K562 (cell line): ENCODE measurements around the gene YBEY. TPM values are rescaled to one million over a fixed set of nuclear protein-coding genes. Genes with fewer than 3 reads are reported as not detected.

Experiments
- ATAC-seq: fragments of 200-7000 bp; cut with Tn5 transposase; 3 replicates; pipeline ENCODE4 v1.9.1; 2020; ENCODE audit warnings: moderate library complexity
- BruUV-seq: library from RNA; stranded (reverse); fragments of 400-500 nt; replicated peaks from 2 replicates; lab custom pipeline; 2021; lab: Mats Ljungman, UMichigan
- CTCF ChIA-PET: fragments of 300-600 bp; formaldehyde crosslinking; extraction: SDS; loops from one replicate; lab custom pipeline; 2021; ENCODE audit warnings: low intra/inter-chr PET ratio; lab: Yijun Ruan, JAX
- POLR2A ChIA-PET: fragments of 300-600, 350-650 bp; sonication (Branson Sonifier 250); formaldehyde crosslinking; extraction: SDS; loops from one replicate; lab custom pipeline; 2021; ENCODE audit warnings: antibody characterized with exemption, inconsistent platforms; lab: Yijun Ruan, JAX
- DNase-seq, 4 experiments: peaks; one replicate each; pipeline versions ENCODE4 v3.0.0 to v3.0.0-alpha.2; 2011 to 2018; ENCODE audit warnings: low spot score in 3 of 4, mixed read lengths in 3 of 4; ENCODE audit errors: extremely low read depth in 1 of 4
- FAIRE-seq: peaks from 2 replicates; lab custom pipeline; 2011; peaks lifted over from hg19 to GRCh38; lab: Jason Lieb, UNC
- H2AFZ ChIP-seq: 2 replicates; pipeline ENCODE4 v1.6.0; 2011; ENCODE audit warnings: low read depth, low read length, control low read depth, inconsistent platforms
- H3K27ac ChIP-seq: fragments of 200-600 bp; 3 replicates; pipeline ENCODE4 v1.8.0; 2011; ENCODE audit warnings: low read depth, mild to moderate bottlenecking, control low read depth, inconsistent platforms, low read length, moderate library complexity, mixed read lengths; ENCODE audit errors: extremely low read depth
- H3K27me3 ChIP-seq, 2 experiments: fragments of 300-600 bp in 1 of 2; 2 replicates in 1 of 2; 3 replicates in 1 of 2; pipeline versions ENCODE4 v1.6.0 to v1.8.0; 2011; ENCODE audit warnings: inconsistent platforms in 2 of 2, low read length in 2 of 2, mild to moderate bottlenecking in 1 of 2, mixed read lengths in 1 of 2, moderate library complexity in 1 of 2; ENCODE audit not compliant: control insufficient read depth in 2 of 2, insufficient read depth in 2 of 2
- H3K36me3 ChIP-seq: fragments of 300-600 bp; 3 replicates; pipeline ENCODE4 v1.8.0; 2011; ENCODE audit warnings: mild to moderate bottlenecking, low read length, inconsistent platforms; ENCODE audit not compliant: control insufficient read depth, insufficient read depth
- H3K4me1 ChIP-seq, 2 experiments: fragments of 200-600 bp in 1 of 2; replicated peaks in 1 of 2; 2 replicates in 1 of 2; 3 replicates in 1 of 2; pipeline versions ENCODE4 v1.5.1 to v1.8.0; 2011; ENCODE audit warnings: inconsistent platforms in 2 of 2, low read length in 2 of 2, mild to moderate bottlenecking in 1 of 2, mixed read lengths in 1 of 2, moderate library complexity in 1 of 2; ENCODE audit not compliant: control insufficient read depth in 2 of 2, insufficient read depth in 2 of 2
- H3K4me2 ChIP-seq: 2 replicates; pipeline ENCODE4 v1.6.1; 2011; ENCODE audit warnings: low read length, control low read depth, inconsistent platforms, mixed read lengths; ENCODE audit not compliant: insufficient read depth
- H3K4me3 ChIP-seq: fragments of 200-600 bp; sonication (generic), shearing (Covaris generic); 2 replicates; pipeline ENCODE4 v1.5.1; 2016; ENCODE audit warnings: control low read depth, inconsistent platforms
- H3K79me2 ChIP-seq: fragments of 200-600 bp; 3 replicates; pipeline ENCODE4 v1.8.0; 2011; ENCODE audit warnings: low read length, inconsistent platforms; ENCODE audit not compliant: control insufficient read depth, insufficient read depth
- H3K9ac ChIP-seq, 2 experiments: 2 replicates each; pipeline versions ENCODE4 v1.6.0 to v1.6.1; 2011; ENCODE audit warnings: low read depth in 2 of 2, low read length in 2 of 2, control low read depth in 1 of 2, inconsistent platforms in 1 of 2, mild to moderate bottlenecking in 1 of 2, mixed read lengths in 1 of 2; ENCODE audit not compliant: insufficient read depth in 1 of 2
- H3K9me1 ChIP-seq: one replicate; pipeline ENCODE4 v1.6.0; 2011; ENCODE audit warnings: inconsistent platforms, mild to moderate bottlenecking, low read length, moderate library complexity; ENCODE audit not compliant: control insufficient read depth, insufficient read depth
- H3K9me3 ChIP-seq: replicated peaks from 2 replicates; pipeline ENCODE4 v1.5.1; 2011; ENCODE audit warnings: low read depth, low read length, inconsistent platforms; ENCODE audit not compliant: control insufficient read depth, insufficient read depth
- H4K20me1 ChIP-seq: replicated peaks from 2 replicates; pipeline ENCODE4 v1.6.1; 2011; ENCODE audit warnings: low read length, inconsistent platforms, mixed read lengths; ENCODE audit not compliant: control insufficient read depth, insufficient read depth
- HDGF ChIP-seq: fragments of 450-650 bp; IDR thresholded peaks from 2 replicates; pipeline ENCODE4 v1.6.1; 2016
- HNRNPUL1 ChIP-seq: fragments of 200-400 bp; formaldehyde crosslinking; IDR thresholded peaks from 2 replicates; pipeline ENCODE4 v1.6.1; 2017; ENCODE audit warnings: low read length
- NFYB ChIP-seq: IDR thresholded peaks from 2 replicates; pipeline ENCODE4 v1.6.1; 2011; ENCODE audit warnings: mild to moderate bottlenecking, moderate library complexity; ENCODE audit not compliant: insufficient read length; ENCODE audit errors: extremely low read depth
- NONO ChIP-seq, 2 experiments: fragments of 200-400 bp in 1 of 2; fragments of 450-650 bp in 1 of 2; formaldehyde crosslinking in 1 of 2; IDR thresholded peaks; 2 replicates each; pipeline ENCODE4 v1.6.1; 2017; ENCODE audit warnings: low read depth in 2 of 2, mild to moderate bottlenecking in 2 of 2, moderate library complexity in 2 of 2, low read length in 1 of 2
- POLR2G ChIP-seq: fragments of 200-400 bp; formaldehyde crosslinking; IDR thresholded peaks from 2 replicates; pipeline ENCODE4 v1.6.1; 2017; ENCODE audit warnings: low read depth, mild to moderate bottlenecking, antibody characterized with exemption, low read length, moderate library complexity
- RBFOX2 ChIP-seq: fragments of 200-400 bp; formaldehyde crosslinking; IDR thresholded peaks from 2 replicates; pipeline ENCODE4 v1.6.1; 2017; ENCODE audit warnings: low read depth, mild to moderate bottlenecking, low read length, moderate library complexity
- SP2 ChIP-seq: IDR thresholded peaks from 2 replicates; pipeline ENCODE4 v1.6.1; 2011; ENCODE audit warnings: mild to moderate bottlenecking, low read depth, low read length, moderate library complexity; ENCODE audit not compliant: poor library complexity, severe bottlenecking; ENCODE audit errors: extremely low read depth
- THRA ChIP-seq: fragments of 450-650 bp; IDR thresholded peaks from 2 replicates; pipeline ENCODE4 v1.6.1; 2017; ENCODE audit warnings: mild to moderate bottlenecking, moderate library complexity
- ZBTB33 ChIP-seq: sonication (generic); formaldehyde crosslinking; IDR thresholded peaks from 2 replicates; pipeline ENCODE4 v1.8.1; 2023; ENCODE audit warnings: mild to moderate bottlenecking, missing genetic modification reagents
- ZNF316 ChIP-seq: fragments of 450-650 bp; IDR thresholded peaks from 2 replicates; pipeline ENCODE4 v1.6.1; 2016
- WGBS: fragments of 100-300 bp; shearing (Covaris generic); methylation state at CpG from one replicate; pipeline ENCODE4 v1.1.6; 2016; ENCODE audit warnings: low coverage, mixed read lengths; ENCODE audit not compliant: insufficient coverage; ENCODE audit errors: missing lambda C conversion rate; 5-methylcytosine and 5-hydroxymethylcytosine counted together
- in situ Hi-C: fragments of 300-500 bp; cut with MboI; formaldehyde crosslinking; loops from 4 replicates; pipeline ENCODE4 v1.15.0; 2018; ENCODE audit warnings: inconsistent platforms, mixed read lengths
- intact Hi-C: fragments of 100-400 bp; cut with micrococcal nuclease; formaldehyde crosslinking; loops from 2 replicates; pipeline ENCODE4 v1.14.2; 2022
- polyA plus RNA-seq, 8 experiments: library from polyadenylated mRNA; depleted of rRNA in 4 of 8; stranded (reverse) in 5 of 8; unstranded in 3 of 8; fragments of >200 nt; fragmentation: Nextera tagmentation in 2 of 8; fragmentation: Illumina TruSeq in 1 of 8; extraction: Ambion mirVana in 2 of 8; extraction: Trizol in 1 of 8; gene quantifications; 2 replicates each; pipeline versions ENCODE4 v1.2.1 to v1.2.3, GENCODE V29; 2011 to 2014; ENCODE audit warnings: inconsistent platforms in 1 of 8, missing spikeins in 1 of 8
- total RNA-seq, 7 experiments: library from RNA; depleted of rRNA in 6 of 7; stranded (reverse); fragments of >200 nt in 6 of 7; fragmentation: Illumina TruSeq in 2 of 7; extraction: Trizol in 2 of 7; gene quantifications; 2 replicates each; pipeline versions ENCODE4 v1.2.1 to v1.2.3, GENCODE V29; 2011 to 2021; ENCODE audit warnings: low replicate concordance in 1 of 7
- TF ChIP-seq, protein P1 (sequence below): sonication (generic); formaldehyde crosslinking; IDR thresholded peaks from 2 replicates; pipeline ENCODE4 v1.8.0; 2022; ENCODE audit warnings: mild to moderate bottlenecking, missing genetic modification reagents

YBEY gene
- total and polyA plus RNA-seq, 9 of the 15 experiments (the other 6 are each of a cell fraction or from before 2014, with no cell fraction given), result 6.4 to 28.0 (median 12.4) TPM

DNA sequence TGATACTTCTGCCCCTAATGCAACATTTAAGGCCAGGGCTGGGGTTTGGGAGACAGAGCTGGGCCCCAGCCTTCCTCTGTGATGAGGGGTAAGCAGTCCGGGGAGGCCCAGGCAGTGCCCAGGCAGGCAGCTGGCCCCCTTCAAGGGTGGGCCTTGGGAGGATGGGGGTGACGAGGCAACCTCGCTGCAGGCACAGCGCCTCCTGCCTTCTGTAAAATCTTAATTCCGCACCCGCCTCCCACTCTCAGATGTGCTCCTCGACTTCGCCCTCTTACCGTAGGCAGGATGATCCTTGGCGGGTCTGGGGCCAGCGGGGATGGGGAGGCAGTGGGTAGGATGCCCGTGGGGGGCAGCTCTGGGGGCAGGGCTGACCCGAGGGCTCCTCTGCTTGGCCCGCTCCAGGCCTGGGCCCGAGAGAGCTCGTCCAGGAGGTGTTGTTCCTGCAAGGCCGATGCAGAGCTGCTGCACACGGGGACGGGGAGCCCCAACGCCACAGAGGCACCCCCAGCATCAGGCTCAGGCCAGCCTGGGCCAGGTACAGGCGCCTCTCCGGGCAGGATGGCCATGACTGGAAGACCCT lies 28.4 kb downstream of the YBEY start:
- H3K9me1 ChIP-seq, result no peaks in the 10 kb centered on the region
- FAIRE-seq, result no peak
- H3K27ac ChIP-seq, result no peak overlapping the region
- ChIA-PET POLR2A (interaction anchor here (0.6 to 2.5 kb wide), 4 partner anchors 8 to 16 kb away, joined by 3 to 12 read pairs (median 4); partner anchors contain the start of gene C21orf58), CTCF (no interaction called here)
- peaks cover 3 to 33% of the 10 kb centered on the region in 2 experiments; a peak in 4 of 5 replicates for H3K4me1 ChIP-seq
- 88% methylated on average over 22 of the region's 22 CpGs for WGBS
- H3K9ac ChIP-seq, result peak overlapping the region in 1 of 2 experiments; percentile 47; a peak in 1 of 4 replicates
- H3K79me2 ChIP-seq, result peaks cover 7% of the 10 kb centered on the region
- peaks cover 64% of the 10 kb centered on the region; the same call in 2 of the 3 replicates for H3K36me3 ChIP-seq
- H3K4me2 ChIP-seq, result no peak overlapping the region
- intact Hi-C loops, result no loop called here
- BruUV-seq, result no TSS peak
- DNase-seq, result no peak
- no peaks in the 10 kb centered on the region for H3K27me3 ChIP-seq
- H4K20me1 ChIP-seq, result peaks cover 9% of the 10 kb centered on the region
- no peak for ATAC-seq
- in situ Hi-C loops, result no loop called here
- H2AFZ ChIP-seq, result no peak overlapping the region
- H3K9me3 ChIP-seq, result no peaks in the 10 kb centered on the region
- H3K4me3 ChIP-seq, result no peak overlapping the region
- TF ChIP-seq NFYB (no peak), THRA (no peak), HNRNPUL1 (no peak), POLR2G (peak; percentile 68), ZBTB33 (peak; percentile 86), ZNF316 (no peak), HDGF (no peak), NONO (IDR thresholded peaks at IDR 0.05; ENCODE audit: low read depth in 2 of 2, low read length in 1 of 2) (no peak), RBFOX2 (peak; percentile 43; the same call in 1 of the 2 replicates), SP2 (no peak)
- TF ChIP-seq, protein P1, sequence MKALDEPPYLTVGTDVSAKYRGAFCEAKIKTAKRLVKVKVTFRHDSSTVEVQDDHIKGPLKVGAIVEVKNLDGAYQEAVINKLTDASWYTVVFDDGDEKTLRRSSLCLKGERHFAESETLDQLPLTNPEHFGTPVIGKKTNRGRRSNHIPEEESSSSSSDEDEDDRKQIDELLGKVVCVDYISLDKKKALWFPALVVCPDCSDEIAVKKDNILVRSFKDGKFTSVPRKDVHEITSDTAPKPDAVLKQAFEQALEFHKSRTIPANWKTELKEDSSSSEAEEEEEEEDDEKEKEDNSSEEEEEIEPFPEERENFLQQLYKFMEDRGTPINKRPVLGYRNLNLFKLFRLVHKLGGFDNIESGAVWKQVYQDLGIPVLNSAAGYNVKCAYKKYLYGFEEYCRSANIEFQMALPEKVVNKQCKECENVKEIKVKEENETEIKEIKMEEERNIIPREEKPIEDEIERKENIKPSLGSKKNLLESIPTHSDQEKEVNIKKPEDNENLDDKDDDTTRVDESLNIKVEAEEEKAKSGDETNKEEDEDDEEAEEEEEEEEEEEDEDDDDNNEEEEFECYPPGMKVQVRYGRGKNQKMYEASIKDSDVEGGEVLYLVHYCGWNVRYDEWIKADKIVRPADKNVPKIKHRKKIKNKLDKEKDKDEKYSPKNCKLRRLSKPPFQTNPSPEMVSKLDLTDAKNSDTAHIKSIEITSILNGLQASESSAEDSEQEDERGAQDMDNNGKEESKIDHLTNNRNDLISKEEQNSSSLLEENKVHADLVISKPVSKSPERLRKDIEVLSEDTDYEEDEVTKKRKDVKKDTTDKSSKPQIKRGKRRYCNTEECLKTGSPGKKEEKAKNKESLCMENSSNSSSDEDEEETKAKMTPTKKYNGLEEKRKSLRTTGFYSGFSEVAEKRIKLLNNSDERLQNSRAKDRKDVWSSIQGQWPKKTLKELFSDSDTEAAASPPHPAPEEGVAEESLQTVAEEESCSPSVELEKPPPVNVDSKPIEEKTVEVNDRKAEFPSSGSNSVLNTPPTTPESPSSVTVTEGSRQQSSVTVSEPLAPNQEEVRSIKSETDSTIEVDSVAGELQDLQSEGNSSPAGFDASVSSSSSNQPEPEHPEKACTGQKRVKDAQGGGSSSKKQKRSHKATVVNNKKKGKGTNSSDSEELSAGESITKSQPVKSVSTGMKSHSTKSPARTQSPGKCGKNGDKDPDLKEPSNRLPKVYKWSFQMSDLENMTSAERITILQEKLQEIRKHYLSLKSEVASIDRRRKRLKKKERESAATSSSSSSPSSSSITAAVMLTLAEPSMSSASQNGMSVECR (CRISPR knock-in tag), result no peak
